Measurements from ENCODE around the gene TOX2. TPM values are rescaled to one million over a fixed set of nuclear protein-coding genes. Genes with fewer than 3 reads are reported as not detected.
A peak's percentile ranks its signal among the peaks of the same experiment; 100 is the strongest.

Gene TOX2
- total RNA-seq, 1 donor = not detected

DNA sequence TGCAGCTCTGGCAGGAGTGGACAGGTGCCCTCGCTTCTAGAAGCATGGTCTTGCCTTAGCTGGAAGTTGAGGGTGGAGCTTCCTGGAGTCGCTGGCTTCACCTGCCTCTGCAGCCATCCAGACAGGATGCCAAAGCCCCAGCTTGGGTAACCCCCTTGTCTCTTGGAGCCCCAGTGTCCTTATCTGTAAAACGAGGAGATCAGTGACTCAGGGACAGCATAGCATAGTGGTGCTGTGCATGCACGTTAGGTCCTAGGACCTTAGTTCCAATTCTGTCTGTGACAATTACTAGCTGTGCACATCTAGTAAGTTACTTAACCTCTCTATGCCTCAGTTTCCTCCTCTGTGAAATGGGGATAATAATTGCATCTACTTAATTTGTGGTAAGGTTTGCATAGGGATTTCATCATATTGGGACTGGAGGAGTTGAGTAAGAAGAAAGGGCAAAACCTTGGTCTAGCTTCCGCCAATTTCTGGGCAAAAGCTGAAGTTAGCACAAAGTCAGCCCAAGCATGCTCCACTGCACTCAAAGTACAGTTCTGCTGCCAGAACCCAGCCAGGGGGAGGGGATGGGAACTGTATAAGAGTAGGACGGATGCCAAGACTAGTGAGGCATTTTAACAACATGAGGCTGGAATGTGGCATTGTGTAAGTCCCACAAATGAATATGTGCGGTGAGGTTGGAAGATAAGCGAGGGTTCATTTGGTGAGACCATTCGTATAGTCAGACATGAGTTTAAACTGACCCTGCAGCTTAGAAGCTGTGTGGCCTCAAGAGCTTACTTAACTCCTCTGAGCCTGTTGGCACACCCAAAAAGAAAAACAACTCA is 24.5 kb downstream of the TOX2 start:
- DNase-seq (ENCODE audit: low read depth in 2 of 3, low spot score in 2 of 3) = no peak

DNA sequence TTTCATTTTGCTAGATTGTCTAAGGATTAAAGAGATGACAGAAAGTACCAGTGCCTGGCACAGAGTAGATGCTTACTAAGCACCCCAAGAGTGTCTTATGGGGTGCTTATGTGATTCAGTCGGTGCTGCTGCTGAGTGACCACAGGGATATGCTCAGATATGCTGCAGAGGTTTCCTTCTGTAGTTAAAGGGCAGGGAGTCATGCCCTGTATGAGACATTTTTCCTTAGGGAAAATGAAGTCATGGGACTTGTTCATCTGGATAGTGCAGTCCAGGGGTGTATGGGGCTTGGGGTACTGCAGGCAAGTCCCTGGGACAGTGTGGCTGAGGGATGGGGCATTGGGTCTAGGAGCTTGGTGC is 25.1 kb downstream of the TOX2 start:
- no peak for DNase-seq (ENCODE audit: low read depth in 2 of 3, low spot score in 2 of 3)

GRCh38 chr20:43940518-43941225 is 26.0 kb downstream of the TOX2 start:
- no peak for DNase-seq (ENCODE audit: low read depth in 2 of 3, low spot score in 2 of 3)

GRCh38 chr20:43941476-43942200 is 27.0 kb downstream of the TOX2 start:
- DNase-seq (ENCODE audit: low read depth in 2 of 3, low spot score in 2 of 3) = peak in 2 of 3 donors; percentile 26 to 59

DNA sequence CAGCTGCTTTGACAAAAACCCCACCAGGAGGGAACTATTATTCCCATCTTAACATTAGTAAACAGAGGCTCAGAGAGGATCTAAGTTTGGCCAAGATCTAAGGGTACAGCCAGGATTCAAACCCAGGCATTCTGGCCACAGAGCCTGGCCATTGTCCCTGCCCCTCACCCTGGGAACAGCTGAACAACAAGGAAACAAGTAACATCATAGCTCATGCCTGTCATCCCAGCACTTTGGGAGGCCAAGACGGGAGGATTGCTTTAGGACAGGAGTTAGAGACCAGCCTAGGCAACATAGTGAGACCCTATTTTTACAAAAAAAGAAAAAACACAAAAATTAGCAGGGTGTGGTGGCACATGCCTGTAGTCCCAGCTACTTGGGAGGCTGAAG is 27.5 kb downstream of the TOX2 start:
- no peak for DNase-seq (ENCODE audit: low read depth in 2 of 3, low spot score in 2 of 3)

DNA sequence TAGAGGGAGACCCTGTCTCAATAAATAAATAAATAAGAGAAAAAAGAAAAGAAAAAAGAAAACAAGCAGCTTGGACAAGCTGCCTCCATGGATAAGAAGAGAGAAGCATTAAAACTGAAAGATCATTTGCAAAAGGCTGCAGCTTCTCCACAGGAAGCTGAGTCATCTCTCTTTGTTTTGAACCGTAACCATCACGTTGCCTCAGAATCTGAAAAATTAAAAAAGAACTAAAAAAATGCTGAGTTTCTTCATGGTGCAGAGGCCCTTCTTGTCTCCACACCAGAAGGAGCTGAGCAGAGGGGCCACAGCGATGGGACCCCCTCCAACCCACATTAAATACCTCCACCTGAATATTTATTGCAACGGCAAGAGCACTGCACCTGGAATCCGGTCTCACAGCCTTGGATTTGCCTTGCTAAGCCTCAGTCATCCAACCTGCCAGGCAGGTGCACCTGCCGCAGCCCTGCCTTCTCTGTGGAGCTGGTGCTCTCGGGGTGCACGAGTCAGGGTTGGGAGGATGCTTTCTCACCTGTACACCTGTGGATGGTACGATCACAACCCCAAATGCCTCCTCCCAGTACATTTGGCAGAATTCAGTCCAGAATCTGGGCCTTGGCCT is 28.1 kb downstream of the TOX2 start:
- DNase-seq (ENCODE audit: low read depth in 2 of 3, low spot score in 2 of 3) = peak in 2 of 3 donors; percentile 83 to 91

- DNase-seq (ENCODE audit: low read depth in 2 of 3, low spot score in 2 of 3) = no peak
These were observed 29.1 kb downstream of the TOX2 start for GRCh38 chr20:43943725-43944124.

GRCh38 chr20:43944653-43945235 is 30.1 kb downstream of the TOX2 start:
- no peak for DNase-seq (ENCODE audit: low read depth in 2 of 3, low spot score in 2 of 3)

DNA sequence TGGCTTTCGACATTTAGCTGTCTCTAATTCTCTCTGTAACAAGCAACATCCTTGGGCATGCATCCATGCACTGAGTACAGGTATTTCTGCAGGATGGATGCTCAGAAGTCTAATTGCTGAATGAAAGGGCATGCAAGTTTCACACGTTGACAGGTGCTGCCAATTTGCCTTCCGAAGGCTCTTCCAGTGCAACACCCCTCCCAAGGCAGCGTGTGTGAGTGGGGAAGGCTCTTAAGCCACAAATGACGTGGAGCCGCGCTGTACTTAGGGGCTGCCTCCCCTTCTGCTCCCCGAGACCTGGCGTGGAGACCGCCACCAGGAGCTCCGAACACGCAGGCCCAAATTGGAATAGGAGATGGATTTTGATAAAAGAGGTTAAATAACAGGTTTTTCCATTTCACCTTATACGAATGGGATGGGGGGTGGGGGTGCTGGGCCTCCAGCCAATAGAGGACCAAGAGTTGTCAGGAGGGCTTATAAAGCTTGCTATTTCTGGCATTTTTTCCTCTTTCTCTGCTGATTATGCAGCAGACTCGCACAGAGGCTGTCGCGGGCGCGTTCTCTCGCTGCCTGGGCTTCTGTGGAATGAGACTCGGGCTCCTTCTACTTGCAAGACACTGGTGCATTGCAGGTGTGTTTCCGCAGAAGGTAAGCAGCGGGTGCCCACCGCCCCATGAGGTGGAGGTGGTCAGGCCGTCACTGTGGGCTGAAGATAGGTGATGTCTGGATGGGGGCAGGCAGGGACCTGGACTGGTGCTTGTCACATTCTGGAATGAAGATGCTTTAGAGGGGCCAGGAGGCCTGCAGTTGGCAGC is 30.9 kb downstream of the TOX2 start:
- DNase-seq (ENCODE audit: low read depth in 2 of 3, low spot score in 2 of 3) = no peak

DNA sequence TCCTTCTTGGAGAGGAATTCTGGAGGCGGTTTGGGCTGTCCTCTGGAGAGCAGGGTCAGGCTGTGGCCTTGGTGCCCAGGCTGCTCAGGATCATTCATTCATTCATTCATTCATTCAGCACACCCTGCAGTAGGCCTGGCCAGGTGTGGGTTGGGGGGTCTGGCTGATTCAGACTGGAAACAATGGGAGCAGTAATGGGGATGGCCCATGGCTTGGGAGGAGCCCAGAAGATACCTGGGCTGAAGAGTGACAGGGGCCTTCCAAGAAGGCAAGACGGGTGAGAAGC is 31.5 kb downstream of the TOX2 start:
- DNase-seq (ENCODE audit: low read depth in 2 of 3, low spot score in 2 of 3) = no peak

GRCh38 chr20:43946659-43947315 is 32.1 kb downstream of the TOX2 start:
- no peak for DNase-seq (ENCODE audit: low read depth in 2 of 3, low spot score in 2 of 3)

DNA sequence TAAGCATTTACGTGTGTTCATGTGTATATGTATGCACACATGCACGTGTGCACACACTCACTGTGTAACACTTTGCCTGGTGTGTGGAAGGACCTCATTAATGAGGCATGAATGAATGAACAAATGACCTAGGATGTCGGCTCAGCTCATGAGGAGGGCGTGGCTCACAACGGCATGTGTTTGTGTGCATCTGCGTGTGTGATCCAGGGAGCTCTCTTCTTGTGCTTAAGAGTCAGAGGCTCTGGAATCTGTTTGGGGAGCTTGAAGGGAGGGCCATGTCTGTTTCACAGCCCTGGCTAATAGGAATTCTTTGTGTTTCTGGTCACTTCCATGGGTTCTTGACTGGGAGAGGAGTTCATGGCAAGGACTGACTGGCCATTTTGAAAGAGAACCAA is 32.7 kb downstream of the TOX2 start:
- DNase-seq (ENCODE audit: low read depth in 2 of 3, low spot score in 2 of 3) = no peak

DNA sequence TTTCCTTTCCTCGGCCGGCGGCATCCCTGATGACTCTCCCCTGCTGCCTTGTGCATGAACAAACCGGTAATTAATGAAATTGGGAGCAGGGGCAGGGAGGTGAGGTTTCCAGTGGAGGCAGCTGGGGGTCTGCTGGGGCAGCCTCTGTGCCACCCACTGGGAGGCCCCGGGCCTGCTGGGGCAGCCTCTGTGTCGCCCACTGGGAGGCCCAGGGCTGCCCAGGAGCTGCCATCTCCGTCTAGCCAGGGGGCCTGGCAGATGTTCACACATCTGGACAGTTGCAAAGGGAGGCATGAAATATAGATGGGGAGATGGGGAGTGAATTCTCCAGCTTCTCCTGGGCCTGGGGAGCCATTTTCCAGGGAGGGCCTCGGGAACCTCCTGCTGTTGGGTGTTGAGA is 33.8 kb downstream of the TOX2 start:
- no peak for DNase-seq (ENCODE audit: low read depth in 2 of 3, low spot score in 2 of 3)

DNA sequence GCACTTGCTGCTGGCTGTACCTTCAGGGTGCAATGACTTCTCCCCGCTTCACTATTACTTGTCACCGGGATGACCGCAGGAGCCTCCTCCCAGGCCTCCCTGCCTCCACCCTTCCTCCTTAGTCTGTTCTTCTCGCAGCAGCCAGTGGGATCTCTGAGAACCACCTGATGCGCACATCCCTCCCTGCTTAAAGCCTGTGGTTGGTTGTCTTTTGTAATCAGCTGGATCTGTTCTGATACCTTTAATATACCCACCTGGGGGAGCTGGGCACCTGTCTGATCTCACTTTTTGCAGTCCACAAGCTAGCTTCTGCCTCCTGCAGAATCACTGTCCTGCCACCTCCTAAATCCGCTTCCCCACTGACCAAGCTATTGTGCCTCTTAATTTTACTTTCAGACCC is 34.6 kb downstream of the TOX2 start:
- no peak for DNase-seq (ENCODE audit: low read depth in 2 of 3, low spot score in 2 of 3)

- DNase-seq (ENCODE audit: low read depth in 2 of 3, low spot score in 2 of 3) = peak in 2 of 3 donors; percentile 91 to 93
These were observed 35.3 kb downstream of the TOX2 start for GRCh38 chr20:43949741-43950618.

DNA sequence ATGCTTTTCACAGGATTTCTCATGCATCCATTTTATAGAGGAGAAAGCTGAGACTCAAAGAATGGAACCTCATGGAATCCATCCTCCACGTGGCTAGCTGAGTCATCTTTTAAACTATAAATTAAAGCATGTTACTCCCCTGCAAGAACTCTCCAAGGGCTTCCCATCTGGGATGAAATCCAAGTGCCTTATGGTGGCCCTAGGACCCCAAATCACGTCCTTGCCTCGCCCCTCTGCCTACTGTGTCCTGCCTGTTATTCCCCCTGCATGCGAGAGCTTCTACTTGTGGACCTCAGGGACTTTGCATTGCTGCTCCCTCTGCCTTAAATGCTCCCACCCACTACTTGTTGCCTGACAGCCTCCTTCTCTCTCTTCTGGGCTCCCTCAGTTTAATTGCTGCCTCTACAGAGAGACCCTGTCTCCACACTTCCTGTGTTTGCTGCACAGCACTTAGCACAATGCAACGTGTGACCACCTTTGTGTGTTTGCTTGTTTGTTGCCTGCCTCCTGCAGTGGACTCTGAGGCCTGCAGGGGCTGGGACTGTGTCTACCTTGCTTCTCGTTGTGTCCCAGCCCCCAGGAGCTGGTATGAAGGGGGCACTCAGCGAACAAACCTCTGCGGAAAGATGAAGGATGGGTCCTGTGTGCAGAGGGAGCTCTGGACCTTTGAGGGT is 39.4 kb downstream of the TOX2 start:
- no peak for DNase-seq (ENCODE audit: low read depth in 2 of 3, low spot score in 2 of 3)

DNA sequence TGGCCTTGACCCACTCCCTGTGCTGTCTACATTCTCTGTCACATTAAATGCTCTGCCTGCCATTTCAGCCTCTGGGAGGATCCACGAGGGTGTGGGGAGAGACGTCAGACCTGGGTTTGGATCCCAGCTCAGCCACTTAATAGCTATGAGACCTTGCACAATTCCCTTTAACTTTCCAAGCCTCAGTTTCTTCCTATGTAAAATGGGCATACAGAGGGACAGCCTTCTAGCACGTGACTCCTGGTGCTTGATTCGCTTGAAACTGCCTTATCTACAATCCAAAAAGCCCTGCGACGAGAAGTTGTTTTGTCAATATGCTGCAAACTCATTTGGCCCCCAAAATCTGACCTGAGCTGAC is 40.0 kb downstream of the TOX2 start:
- no peak for DNase-seq (ENCODE audit: low read depth in 2 of 3, low spot score in 2 of 3)

- DNase-seq (ENCODE audit: low read depth in 2 of 3, low spot score in 2 of 3) = peak in 2 of 3 donors; percentile 84 to 86
These were observed 40.6 kb downstream of the TOX2 start for GRCh38 chr20:43955062-43955749.
